Left renal pelvis (tissue), 4 donors: ENCODE data around the gene NCOA1. TPM values are rescaled to one million over a fixed set of nuclear protein-coding genes. Genes with fewer than 3 reads are reported as not detected.

ENCODE experiments used
- DNase-seq, 4 donors: peaks; one replicate each; pipeline ENCODE4 v3.0.0-alpha.2; 2013; ENCODE audit warnings: low read depth in 4 of 4, low spot score in 3 of 4
- polyA plus RNA-seq, 4 donors: library from polyadenylated mRNA; unstranded; fragments of 120-200 nt; gene quantifications; one replicate each; pipeline ENCODE4 v1.2.1, GENCODE V29; 2013; ENCODE audit not compliant: insufficient read length in 4 of 4

Gene NCOA1
- polyA plus RNA-seq, 4 donors: 40.8 to 52.8 (median 50.1) TPM

DNA sequence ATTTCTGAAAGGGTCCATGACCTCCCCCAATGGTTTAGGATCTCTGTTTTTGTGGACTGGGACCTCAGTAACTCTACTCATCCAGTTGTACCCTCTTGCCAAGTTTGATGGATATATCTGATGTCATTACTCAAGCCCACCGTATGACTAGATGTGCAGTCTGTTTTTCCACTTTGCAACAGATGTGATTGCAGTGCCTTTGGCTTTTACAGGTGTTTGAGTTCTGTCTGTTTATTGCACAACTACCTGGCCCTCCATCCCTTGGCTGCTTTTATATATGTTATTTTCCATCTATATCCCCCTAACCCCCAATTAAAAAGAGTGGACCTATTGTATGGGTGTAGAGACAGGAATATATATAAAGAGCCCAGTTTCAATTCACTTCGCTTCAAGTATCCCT lies 10.8 kb downstream of the NCOA1 start:
- DNase-seq: no peak

DNA sequence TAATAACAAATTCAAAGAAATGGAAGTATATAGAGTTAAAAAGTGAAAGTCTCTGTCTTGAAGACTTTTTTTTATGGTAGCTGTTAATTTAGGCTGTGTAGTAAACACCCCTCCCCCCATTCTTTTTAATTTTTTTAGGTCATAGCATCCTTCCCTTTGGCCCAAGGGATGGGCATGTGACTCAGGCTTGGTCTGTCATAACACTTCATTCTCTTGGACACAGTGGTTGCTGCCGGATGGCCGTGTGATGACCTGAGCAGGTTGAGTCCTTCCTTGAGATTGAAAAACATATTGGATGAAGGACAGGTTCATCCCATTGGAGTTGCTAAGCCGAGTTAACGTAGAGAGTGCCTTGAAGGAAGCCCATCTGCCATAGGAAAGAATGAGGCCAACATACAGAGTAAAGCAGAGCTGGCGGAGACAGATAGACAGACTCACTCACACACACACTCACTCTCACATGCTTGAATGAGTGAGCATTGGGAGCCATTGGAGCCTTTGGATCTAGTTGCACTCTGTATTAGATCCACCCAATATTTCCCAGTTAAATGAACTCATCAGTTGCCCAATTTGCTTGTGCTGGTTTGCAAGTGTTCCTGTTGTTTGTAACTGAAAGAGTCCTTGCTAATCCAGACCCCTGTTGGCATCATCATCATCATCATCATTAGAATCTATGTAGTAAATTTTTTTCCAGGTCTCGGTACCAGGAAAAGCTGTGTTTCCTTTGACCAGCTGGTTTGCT lies 14.7 kb downstream of the NCOA1 start:
- DNase-seq: no peak

DNA sequence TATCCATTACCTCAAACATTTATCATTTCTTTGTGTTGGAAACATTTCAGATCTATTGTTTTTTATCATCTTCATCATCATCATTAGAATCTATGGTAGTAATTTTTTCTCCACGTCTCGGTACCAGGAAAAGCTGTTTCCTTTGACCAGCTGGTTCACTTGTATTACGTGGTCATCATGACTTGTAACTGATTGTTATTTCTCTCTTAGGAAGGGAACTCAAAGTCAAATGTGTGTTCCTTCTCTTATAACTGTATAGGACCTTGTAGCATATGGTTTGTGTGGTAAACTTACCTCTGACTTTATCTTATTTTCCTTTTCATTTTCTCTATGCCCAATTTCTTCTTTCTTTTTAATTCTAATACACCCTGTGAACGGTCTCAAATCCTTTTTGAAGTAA lies 16.5 kb downstream of the NCOA1 start:
- no peak for DNase-seq

DNA sequence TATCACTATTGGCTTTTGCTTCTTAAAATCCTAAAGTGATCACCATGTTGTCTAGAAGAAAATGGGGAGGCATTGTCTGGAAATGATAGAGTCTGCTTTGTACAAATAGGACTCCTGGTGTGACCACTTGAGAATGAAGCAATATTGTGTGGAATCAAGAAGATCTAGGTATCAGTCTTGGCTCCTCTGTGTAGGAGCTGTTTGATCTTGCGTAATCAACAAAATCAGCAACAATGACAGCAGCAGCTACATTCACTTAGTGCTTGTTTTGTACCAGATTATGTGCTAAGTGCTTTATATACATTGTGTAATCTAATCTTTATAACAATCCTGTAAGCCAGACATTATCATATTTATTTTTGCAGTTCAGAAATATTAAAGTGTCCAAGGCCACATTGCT lies 17.8 kb downstream of the NCOA1 start:
- DNase-seq: no peak

DNA sequence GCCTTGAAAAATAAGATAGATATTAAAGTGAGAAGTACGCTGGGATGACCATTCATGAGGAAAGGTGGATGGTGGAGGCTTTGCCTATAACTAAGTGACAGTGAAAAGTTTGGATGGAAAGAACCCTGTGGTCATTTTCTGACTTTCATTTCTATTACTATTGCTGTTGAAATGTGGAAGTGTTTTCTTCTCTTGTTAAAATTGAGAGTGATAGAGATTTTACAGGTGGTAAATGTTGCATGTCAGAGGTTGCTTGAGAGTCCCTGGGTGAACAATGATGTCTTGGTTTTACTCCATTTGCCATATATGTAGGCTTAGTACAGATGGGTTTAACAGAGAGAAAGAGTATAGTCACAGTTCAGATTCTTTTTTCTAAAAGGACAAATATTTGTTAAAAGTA lies 18.4 kb downstream of the NCOA1 start:
- DNase-seq: no peak

DNA sequence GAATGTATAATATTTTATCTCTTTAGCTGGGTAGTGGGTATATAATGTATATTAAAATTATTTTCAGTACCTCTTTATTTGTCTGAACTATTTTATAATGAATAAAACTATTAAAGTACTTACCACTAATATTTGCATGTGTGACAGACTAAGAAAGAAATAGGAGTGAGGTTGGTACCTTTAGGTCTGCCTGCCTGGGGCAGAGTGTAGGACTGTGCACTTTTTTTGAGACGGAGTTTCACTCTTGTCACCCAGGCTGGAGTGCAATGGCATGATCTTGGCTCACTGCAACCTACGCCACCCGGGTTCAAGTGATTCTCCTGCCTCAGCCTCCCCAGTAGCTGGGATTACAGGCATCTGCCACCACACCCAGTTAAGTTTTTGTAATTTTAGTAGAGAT lies 18.8 kb downstream of the NCOA1 start:
- DNase-seq: no peak

DNA sequence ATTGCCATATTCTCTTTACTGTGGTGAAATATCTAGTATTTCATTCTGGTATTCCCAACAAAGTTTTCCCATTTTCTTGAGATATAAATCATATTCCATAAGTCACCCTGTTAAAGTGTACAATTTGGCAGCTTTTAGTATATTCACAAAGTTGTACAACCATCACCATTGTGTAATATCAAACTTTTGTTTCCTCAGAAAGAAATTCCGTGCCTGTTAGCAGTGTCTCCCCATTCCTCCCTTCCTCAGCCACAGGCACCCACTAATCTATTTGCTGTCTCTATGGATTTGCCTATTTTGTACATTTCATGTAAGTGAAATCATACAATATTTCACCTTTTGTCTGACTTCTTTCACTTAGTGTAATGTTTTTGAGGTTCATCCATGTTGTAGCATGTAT lies 19.7 kb downstream of the NCOA1 start:
- DNase-seq: no peak

DNA sequence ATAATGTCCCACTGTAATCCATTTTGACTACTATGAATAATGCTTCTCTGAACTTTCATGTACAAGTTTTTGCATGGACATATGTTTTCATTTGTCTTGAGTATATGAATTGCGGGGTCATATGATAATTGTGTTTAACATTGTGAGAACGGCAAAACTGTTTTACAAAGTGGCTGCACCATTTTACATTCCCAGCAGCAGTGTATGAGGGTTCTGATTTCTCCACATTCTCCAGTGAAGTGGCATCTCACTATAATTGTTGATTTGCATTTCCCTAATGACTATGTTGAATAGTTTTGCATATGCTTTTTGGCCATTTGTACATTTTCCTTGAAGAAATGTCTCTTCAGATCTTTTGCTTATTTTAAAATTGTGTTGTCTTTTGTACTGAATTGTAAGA lies 20.1 kb downstream of the NCOA1 start:
- DNase-seq: no peak

DNA sequence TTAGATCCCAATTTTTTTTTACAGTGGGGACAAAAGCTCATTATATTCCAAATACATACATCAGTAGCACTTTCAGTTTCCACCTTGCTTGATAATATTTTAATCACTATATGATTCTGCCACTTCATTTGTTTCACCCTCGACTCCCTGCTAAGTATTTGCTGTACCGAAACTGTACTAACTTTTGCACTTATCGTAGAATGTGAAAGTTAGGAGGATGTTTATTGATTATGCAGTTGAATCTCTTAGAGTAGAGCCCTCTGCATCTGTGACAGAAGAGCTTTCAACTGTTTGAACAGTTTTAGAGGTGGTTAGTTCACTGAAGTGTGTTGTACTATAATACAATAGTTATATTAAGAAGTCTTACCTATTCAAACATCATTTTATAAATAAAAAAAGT lies 20.8 kb downstream of the NCOA1 start:
- no peak for DNase-seq

DNA sequence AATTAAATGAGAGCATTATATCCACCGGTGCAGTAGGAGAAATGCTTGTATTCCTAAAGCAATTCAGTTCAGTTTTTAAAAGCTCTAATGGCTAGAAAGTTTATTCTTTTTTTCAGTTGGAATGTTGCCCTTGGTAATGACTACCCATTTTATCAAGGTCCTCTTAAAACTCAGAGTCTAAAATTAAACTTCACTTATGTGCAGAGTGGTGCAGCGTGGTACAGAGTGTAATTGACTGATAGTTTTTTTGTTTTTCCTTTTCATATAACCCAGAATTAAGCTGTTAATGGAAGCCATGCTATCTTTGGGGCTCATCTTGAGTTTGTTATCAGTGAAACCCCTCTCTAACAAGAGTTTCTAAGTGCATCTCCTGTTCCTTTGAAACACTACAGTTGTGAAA lies 21.4 kb downstream of the NCOA1 start:
- no peak for DNase-seq

DNA sequence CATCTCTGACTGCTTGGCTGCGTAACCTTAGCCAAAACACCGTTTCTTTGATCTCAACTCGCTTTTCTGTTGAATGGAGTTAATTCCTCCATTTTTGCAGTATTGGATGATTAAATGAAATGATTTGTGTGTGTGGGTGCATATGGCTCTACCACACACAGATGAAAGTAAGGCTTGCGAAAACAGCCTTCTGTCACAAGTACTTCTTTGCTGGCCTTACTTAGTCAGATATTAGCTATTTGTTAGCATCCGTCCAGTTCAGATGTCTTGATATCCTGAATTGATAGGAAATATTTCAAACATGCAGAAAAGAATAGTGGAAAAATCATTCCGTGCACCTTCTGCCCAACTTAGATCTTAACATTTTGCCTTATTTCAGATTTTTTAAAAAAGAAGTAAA lies 21.8 kb downstream of the NCOA1 start:
- DNase-seq: no peak

DNA sequence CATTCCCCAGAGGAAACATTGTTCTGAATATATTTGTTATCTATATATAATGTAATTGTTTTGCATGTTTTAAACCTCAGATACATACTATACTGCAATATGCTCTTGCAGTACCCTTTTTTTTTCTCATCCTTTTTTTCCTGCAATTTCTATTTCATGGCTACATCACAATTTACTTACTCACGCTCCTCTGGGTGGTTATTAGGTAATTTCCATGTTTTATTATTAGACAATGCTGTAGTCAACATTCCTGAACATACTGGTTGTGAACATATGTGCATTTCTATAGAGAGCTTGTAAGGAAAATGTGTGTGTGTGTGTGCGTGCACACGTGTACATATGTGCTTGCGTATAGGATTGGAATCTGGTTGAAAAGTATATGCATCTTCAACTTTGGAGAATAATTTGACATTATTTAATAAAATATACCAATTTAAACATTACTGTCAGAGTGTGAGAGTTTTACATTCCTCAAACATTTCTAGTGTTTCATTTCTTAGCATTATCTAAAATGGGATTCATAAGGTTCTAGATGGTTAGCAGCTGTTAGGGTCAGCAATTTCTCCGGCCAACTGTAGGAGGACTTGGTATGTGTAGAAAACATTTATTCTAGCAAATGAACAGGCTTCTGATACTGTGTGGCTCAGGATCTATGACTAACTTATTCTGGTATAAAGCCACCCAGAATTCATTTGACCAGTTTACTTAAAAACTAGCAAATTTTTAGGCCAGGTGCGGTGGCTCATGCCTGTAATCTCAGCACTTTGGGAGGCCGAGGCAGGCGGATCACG lies 22.4 kb downstream of the NCOA1 start:
- no peak for DNase-seq

DNA sequence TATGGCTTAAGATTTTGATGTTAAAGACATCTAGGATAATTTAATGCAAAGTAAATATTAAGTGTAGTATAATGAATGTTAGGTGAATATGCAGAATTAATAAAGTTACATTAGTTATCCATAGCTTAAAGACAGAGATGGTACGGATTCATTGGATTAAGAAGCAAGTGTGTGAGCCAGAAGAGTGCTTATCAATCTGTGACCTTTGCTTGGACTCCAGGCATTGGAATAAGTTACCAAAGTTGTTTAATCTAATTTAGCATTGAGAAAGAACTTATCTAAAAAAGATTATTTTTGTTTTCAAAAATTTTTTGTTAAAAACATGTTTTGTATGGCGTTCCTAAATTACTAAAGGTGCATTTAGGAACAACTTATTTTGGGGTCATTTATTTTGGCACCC lies 23.8 kb downstream of the NCOA1 start:
- DNase-seq: no peak

DNA sequence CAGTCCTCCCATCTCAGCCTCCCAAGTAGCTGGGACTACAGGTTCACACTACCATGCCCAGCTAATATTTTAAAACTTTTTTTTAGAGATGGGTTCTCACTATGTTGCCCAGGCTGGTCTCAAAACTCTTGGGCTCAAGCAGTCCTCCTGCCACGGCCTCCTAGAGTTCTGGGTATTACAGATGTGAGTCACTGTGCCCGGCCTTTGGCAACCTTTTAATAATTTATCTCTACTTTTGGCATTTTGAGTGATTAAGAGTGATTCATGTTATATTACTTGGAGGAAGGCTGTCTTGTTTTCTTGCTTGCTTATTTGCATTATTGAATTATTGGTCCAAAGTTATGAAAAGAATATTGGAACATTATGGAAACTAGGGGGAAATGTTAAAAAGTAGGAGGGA lies 24.3 kb downstream of the NCOA1 start:
- DNase-seq: no peak

DNA sequence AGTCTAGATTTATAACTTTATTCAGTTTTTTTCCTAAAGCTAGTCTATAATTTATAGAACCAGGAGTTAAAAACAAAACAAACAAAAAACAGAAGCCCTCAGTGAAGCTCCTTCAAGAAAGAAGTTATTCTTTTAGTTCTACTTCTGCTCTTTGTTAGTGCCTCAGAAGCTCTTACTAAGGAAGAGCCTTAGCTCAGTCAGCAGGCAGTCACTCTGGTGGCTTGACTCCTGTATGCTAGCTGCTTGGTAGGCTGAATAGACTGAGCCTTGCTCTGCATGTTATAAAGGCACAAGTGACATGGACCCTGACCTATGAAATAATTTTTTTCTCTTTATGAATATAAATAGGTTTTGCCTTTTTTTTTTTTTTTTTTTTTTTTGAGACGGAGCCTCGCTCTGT lies 24.8 kb downstream of the NCOA1 start:
- no peak for DNase-seq

DNA sequence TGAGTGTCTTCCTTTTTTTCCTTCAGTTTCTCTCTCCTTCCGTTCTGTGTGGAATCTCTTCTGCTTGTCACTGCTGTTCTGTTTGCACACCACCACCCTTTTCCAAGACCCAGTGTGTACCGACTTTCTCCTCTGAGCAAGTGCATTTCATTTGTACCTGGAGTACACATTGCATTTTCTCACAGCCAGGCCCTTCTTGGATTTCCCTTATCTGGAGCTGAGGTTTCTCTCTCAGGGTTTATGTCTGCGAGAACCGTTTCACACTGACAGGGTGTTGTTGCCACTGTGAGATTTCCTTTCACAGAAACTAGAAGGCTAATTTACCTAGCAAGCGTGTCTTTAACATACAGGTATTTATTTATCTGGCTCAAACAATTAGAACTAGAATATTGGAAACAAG lies 26.2 kb downstream of the NCOA1 start:
- no peak for DNase-seq

DNA sequence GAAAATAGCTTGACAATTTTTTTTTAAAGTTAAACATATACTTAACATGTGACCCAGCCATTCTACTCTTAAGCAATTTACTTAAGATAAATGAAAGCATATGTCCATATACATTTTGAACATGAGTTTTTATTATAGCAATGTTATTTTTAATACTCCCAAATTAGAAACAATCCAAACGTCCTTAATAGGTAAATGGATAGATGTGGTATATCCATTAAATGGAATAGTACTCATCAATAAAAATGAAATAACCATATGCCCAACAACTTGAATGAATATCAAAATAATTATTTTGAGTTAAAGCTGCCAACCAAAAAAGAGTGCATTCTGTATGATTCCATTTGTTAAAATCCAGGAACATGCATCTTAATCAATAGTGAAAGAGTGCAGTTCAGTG lies 29.1 kb downstream of the NCOA1 start:
- DNase-seq: no peak

DNA sequence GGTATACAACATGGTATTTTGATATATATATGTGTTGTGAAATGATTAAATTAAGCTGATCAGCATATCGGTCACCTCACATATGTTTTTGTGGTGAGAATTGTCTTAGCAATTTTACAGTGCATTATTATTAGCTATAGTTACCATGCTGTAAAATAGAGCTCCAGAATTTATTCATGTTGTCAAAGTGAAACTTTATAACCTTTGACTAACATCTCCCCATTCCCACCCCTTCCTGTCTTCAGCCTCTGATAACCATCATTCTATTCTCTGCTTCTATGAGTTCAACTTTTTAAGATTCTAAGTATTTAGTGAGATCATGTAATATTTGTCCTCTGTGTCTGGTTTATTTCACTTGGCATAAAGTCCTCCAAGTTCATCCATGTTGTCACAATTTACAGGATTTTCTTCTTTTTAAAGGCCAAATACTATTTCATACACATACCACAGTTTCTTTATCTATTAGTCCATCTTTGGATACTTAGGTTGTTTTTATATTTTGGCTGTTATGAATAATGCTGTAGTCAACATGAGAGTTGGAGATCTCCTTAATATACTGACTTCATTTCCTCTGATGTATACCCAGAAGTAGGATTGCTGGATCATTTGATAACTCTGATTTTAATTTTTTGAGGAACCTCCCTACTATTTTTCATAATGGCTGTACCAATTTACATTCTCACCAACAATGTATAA lies 30.3 kb downstream of the NCOA1 start:
- no peak for DNase-seq

DNA sequence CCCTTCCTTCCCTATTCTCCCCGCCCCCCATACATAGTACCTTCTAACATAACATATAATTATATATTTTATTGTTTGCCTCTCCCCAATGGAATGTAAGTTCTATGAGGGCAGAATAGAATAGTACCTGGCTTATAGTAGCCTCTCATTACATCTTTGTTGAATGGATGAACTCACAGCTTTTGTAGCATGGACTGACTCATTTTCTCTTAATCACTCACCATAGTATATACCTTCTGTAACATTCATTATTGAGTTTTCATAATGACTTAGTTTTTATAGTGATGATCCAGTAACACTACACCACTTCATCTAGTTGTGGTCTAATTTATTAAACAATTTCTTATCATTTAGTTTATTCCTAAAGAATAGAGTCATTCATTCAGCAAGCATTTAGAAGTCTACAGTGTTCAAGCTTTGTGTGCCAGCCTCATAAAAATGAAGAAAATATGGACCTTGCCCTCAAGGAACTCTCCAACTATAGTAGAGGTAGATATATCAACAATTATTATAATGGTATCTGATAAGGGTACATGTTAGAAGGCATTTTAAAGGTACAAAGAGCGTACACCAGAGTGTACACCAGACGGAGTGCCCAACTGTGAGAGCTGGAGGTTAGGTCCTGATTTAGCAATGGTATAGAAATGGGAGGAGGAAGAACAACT lies 31.1 kb downstream of the NCOA1 start:
- DNase-seq: no peak

DNA sequence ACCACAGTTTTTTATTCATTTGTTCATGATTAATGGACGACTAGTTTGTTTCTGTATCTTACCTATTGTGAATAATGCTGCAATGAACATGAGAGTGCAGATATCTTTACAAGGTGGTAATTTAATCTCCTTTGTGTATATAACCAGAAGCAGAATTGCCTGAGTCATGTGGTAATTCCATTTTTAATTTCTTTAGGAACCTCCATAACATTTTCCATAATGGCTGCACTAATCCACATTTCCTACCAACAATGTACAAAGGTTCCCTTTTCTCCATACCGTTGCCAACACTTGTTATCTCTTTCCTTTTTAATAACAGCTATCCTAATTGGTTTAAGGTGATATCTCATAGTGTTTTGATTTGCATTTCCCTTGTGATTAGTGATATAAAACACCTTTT lies 36.5 kb downstream of the NCOA1 start:
- DNase-seq: no peak

DNA sequence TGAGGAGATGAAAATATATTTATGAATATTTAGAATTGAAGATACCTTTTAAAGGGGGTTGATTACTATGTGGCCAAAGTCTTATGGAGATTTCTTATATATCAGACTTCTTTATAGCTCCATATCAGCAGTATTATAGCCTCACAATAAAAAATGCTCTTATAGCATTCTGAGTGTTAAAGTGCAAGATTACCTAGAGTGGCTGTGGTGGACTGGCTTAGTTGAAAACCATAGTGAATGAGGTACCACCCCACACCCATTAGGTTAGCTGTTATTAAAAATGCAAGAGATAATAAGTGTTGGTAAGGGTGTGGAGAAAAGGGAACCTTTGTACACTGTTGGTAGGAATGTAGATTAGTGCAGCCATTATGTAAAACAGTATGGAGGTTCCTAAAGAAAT lies 39.7 kb downstream of the NCOA1 start:
- DNase-seq: no peak
